Hematopoietic multipotent progenitor cell treated with erythropoietin and hydrocortisone succinate and interleukin-3 and kit ligand, for 8 days (in vitro differentiated cells): ENCODE measurements around the gene CMKLR1.

Experiments used
- DNase-seq: peaks from one replicate; pipeline ENCODE4 v3.0.0-alpha.2; 2015

The CMKLR1 gene

DNA sequence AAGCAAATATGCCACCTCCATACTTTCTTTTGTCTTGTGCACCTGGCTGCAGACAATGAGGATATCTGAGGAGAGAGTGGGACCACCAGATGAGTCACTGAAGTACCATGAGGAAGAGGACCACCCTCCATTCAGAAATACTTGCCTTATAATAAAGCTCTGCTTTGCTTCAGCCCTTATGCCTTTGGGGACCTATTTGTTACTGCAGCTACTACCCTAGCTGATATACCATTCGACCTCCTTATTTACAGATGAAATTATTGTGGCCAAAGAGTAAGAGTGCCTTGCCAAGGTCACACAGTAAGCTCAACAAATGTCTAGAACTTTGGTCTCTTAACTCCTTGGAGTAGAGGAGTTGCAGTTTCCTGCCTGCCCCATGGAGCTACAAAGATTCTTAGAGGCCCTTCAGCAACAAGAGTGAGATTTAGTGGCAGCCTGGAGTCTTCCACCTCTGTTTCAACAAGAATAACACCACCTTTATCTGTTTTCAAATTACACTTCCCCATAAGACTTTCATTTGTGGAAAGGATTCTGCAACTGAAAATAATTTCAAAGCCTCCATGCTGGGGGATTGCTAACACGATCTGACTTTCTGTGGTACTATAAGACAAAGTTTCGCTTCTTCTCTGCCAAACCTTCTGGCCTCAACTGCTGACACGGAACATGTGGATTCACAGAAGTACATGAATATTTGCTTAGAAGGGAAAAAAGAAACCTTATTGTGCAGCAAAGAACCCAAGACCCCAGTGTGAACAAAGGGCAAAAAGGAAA is 3.6 kb downstream of the CMKLR1 start:
- no peak for DNase-seq

- no peak for DNase-seq
Observed at GRCh38 chr12:108333898-108334699, 5.0 kb downstream of the CMKLR1 start.

DNA sequence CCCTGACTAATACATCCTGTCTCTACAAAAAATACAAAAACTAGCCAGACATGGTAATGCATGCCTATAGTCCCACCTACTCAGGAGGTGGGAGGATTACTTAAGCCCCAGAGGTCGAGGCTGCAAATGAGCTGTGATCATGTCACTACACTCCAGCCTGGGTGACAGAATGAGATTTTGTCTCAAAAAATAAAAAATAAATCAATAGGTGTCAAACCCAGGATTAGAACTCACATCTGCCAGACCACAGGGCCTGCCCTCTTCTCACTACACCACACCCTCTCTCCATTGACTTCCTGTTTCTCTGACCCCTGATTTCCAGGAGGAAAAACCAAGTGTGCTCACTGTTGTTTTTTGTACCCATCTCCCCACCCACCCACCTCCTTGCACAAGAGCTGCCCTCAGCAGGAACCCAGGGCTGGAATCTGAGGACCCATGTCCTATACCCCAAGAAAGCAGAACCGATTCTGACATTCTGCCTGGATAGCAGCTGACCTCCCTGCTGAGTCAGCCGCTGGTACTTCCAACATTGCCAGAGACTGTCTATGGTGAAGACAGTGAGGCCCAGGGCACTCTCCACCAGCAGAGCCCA is 6.2 kb downstream of the CMKLR1 start:
- DNase-seq = no peak

DNA sequence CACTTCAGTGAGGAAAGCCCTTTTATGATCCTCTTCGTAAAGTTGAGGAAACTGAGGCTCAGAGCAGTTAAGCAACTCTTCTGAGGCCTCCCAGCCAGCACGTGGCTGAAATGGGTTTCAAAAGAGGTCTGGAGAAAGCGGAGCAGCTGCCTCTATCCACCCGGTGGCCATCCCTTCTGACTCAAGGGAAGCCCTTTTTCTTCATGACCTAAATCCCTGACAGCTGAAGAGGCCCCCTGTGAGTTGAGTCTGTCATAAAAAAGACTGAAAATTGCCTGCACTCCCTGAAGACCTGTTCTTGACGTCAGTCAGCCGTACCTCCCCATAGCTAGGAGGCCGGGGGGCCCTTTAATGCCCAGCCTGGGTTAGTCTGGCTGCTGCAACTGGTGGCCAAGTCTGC is 10.7 kb downstream of the CMKLR1 start:
- DNase-seq = no peak

- DNase-seq = no peak
Observed at GRCh38 chr12:108327621-108328344, 11.3 kb downstream of the CMKLR1 start.

GRCh38 chr12:108326254-108326750 is 12.8 kb downstream of the CMKLR1 start:
- no peak for DNase-seq

- no peak for DNase-seq
Observed at GRCh38 chr12:108325549-108325948, 13.6 kb downstream of the CMKLR1 start.

DNA sequence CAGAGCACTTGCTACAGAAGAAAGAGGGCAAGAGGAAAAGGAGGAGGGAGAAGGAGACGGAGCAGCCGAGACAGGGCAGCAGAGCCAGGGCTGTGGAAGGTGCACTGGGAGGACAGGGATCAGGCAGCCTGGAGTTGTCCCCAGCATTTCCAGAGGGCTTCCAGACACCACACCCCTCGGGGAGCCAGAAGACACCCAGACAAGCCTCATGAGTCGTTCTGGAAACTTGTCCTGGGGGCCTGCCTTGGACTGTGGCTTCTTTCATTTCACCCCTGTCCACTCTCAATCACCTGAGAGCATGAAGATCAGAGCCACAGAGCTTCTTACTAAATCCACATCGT is 14.1 kb downstream of the CMKLR1 start:
- no peak for DNase-seq

DNA sequence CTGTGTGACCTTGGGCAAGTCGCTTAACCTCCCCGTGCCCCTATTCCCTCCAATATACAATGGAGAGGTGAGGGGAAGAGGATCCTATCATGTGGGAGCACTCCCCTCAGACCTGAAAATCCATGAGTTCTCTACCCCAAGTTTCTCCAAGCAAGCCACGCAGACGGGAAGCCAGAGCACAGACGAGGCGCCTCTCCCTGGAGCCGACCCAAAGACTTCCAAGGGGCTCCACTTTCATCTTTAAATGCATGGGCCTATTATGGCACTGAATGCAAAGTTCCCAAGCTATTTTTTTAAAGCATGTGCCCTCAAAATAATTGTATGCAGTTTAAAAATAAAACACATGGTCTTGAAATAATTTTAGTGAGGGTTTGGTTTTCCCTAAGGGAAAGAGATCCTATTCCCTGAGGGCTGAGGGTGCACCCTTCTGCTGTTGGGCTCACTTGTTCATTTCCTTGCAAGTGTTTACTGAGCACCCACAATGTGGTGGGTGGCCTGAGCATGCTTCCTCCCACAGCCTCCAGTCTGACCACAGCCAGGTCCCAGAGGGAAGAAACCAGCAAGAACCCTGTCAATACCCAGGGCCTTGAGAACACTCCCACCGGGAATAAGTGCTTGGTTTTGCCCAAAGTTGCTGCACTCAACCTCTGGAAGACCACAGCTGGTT is 14.6 kb downstream of the CMKLR1 start:
- no peak for DNase-seq

GRCh38 chr12:108323581-108323980 is 15.5 kb downstream of the CMKLR1 start:
- no peak for DNase-seq

DNA sequence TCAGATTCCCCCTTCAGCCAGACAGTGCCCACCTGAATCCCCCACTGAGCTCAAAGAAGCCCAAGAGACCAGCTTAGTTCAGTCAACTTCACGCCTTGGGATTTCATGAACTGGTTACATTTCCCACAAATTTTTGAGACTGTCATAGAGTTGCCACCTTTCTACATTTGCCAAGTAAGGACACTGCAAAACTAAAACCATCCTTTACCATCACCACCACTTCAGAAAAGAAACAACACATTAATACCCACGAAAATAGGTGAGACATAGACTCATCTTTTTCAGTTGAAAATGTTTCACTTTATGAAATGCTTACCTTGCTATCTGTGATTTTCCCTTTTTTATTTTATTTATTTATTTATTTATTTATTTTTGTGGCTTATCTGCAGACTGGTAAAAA is 16.1 kb downstream of the CMKLR1 start:
- no peak for DNase-seq

GRCh38 chr12:108321688-108322087 is 17.4 kb downstream of the CMKLR1 start:
- DNase-seq = no peak

- DNase-seq = no peak
Observed at GRCh38 chr12:108320507-108321293, 18.4 kb downstream of the CMKLR1 start.

- DNase-seq = no peak
Observed at GRCh38 chr12:108319277-108320234, 19.6 kb downstream of the CMKLR1 start.

- DNase-seq = no peak
Observed at GRCh38 chr12:108318472-108319275, 20.4 kb downstream of the CMKLR1 start.

GRCh38 chr12:108317308-108318234 is 21.5 kb downstream of the CMKLR1 start:
- no peak for DNase-seq

- no peak for DNase-seq
Observed at GRCh38 chr12:108316176-108317086, 22.7 kb downstream of the CMKLR1 start.
